BLaER1 (cell line): ENCODE measurements around the gene SDK2.

Experiments
- H3K27ac ChIP-seq: shearing (Covaris generic); formaldehyde crosslinking; 2 replicates; pipeline ENCODE4 v1.8.1; 2022
- H3K27me3 ChIP-seq: shearing (Covaris generic); formaldehyde crosslinking; 2 replicates; pipeline ENCODE4 v1.8.1; 2022
- H3K36me3 ChIP-seq: shearing (Covaris generic); formaldehyde crosslinking; 2 replicates; pipeline ENCODE4 v1.8.1; 2022
- H3K4me1 ChIP-seq: shearing (Covaris generic); formaldehyde crosslinking; 2 replicates; pipeline ENCODE4 v1.8.1; 2022
- H3K4me2 ChIP-seq: shearing (Covaris generic); formaldehyde crosslinking; 2 replicates; pipeline ENCODE4 v1.8.1; 2022
- H3K4me3 ChIP-seq: shearing (Covaris generic); formaldehyde crosslinking; 2 replicates; pipeline ENCODE4 v1.8.1; 2022
- H3K9ac ChIP-seq: shearing (Covaris generic); formaldehyde crosslinking; 2 replicates; pipeline ENCODE4 v1.8.1; 2022
- H3K9me3 ChIP-seq: shearing (Covaris generic); formaldehyde crosslinking; 2 replicates; pipeline ENCODE4 v1.8.1; 2022
- H4K20me1 ChIP-seq: shearing (Covaris generic); formaldehyde crosslinking; 2 replicates; pipeline ENCODE4 v1.8.1; 2022
- Cebpa-rat ChIP-seq: shearing (Covaris generic); IDR thresholded peaks from 2 replicates; pipeline ENCODE4 v1.8.1; 2022

The SDK2 gene

GRCh38 chr17:73490851-73491250 is 153.4 kb downstream of the SDK2 start:
- peaks cover 34% of the 10 kb centered on the region for H3K4me1 ChIP-seq
- no peak overlapping the region for H3K27ac ChIP-seq
- H3K9ac ChIP-seq: no peak overlapping the region
- peaks cover 7% of the 10 kb centered on the region for H3K9me3 ChIP-seq
- no peak overlapping the region for H3K4me3 ChIP-seq
- H3K36me3 ChIP-seq: peaks cover 10% of the 10 kb centered on the region; the same call in 1 of the 2 replicates
- peaks cover 43% of the 10 kb centered on the region; the same call in 1 of the 2 replicates for H4K20me1 ChIP-seq
- H3K4me2 ChIP-seq: no peak overlapping the region
- H3K27me3 ChIP-seq: no peaks in the 10 kb centered on the region
- TF ChIP-seq Cebpa-rat: no peak

DNA sequence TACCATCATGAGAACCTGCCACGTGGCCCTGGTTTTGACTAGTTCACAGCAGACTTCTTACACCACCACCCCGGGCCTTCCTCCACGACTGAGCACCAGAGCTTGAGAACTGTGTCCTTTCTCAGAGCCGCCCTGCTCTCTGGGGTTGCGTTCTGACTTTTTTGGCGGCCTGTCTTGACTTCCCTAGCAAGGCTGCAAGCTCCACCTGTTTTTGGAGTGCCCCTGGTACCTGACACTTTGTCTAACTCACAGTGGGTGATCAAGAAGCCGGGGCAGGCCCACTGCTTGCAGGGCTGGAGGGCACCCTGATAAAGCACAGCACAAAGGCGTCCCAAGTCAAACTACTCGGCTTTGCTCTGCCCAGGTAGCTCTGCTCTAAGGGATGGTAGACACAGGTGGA is 154.3 kb downstream of the SDK2 start:
- H3K9ac ChIP-seq: no peak overlapping the region
- H3K4me2 ChIP-seq: no peak overlapping the region
- peaks cover 18% of the 10 kb centered on the region; the same call in 1 of the 2 replicates for H3K36me3 ChIP-seq
- peaks cover 40% of the 10 kb centered on the region; the same call in 1 of the 2 replicates for H4K20me1 ChIP-seq
- H3K27me3 ChIP-seq: no peaks in the 10 kb centered on the region
- no peak overlapping the region for H3K27ac ChIP-seq
- no peak overlapping the region for H3K4me3 ChIP-seq
- H3K9me3 ChIP-seq: peaks cover 16% of the 10 kb centered on the region
- TF ChIP-seq Cebpa-rat: no peak
- peaks cover 34% of the 10 kb centered on the region for H3K4me1 ChIP-seq

GRCh38 chr17:73489333-73489732 is 154.9 kb downstream of the SDK2 start:
- Histone ChIP-seq H3K4me1 (peaks cover 34% of the 10 kb centered on the region), H3K4me3 (no peak overlapping the region), H3K27ac (no peak overlapping the region), H3K36me3 (peaks cover 20% of the 10 kb centered on the region; the same call in 1 of the 2 replicates), H3K9ac (no peak overlapping the region), H3K27me3 (no peaks in the 10 kb centered on the region), H4K20me1 (peaks cover 33% of the 10 kb centered on the region; the same call in 1 of the 2 replicates), H3K4me2 (peak overlapping the region; percentile 7; the same call in 1 of the 2 replicates), H3K9me3 (peaks cover 22% of the 10 kb centered on the region)
- TF ChIP-seq Cebpa-rat: no peak

- H3K4me1 ChIP-seq: peaks cover 41% of the 10 kb centered on the region
- no peak overlapping the region for H3K4me2 ChIP-seq
- H3K9me3 ChIP-seq: peaks cover 23% of the 10 kb centered on the region
- no peak overlapping the region for H3K9ac ChIP-seq
- peaks cover 3% of the 10 kb centered on the region; the same call in 1 of the 2 replicates for H4K20me1 ChIP-seq
- no peak for TF ChIP-seq Cebpa-rat
- no peaks in the 10 kb centered on the region for H3K27me3 ChIP-seq
- H3K4me3 ChIP-seq: no peak overlapping the region
- H3K27ac ChIP-seq: no peak overlapping the region
- peaks cover 20% of the 10 kb centered on the region; the same call in 1 of the 2 replicates for H3K36me3 ChIP-seq
Measured at GRCh38 chr17:73485130-73485529, 159.1 kb downstream of the SDK2 start.

DNA sequence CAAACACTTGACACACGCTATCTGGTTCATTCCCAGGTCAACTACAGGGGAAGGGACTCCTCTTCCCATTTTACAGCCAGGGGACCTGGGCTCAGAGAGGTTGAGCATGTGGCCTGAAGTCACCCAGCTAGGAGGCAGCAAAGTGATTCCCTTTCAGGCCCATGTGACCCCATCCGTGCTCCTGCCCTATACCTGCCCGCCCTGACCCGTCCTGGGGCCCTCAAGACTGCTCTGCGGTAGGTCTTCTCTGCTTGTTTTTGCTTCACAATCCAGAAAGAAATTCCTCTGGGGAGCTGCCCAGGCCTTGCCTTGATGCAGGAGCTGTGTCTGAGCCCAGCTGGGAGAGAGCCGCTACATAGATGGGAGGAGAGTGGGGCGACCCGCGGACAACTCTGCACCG is 161.4 kb downstream of the SDK2 start:
- H3K27ac ChIP-seq: peak overlapping the region; percentile 15; the same call in 1 of the 2 replicates
- H3K9ac ChIP-seq: no peak overlapping the region
- TF ChIP-seq Cebpa-rat: no peak
- H3K4me1 ChIP-seq: peaks cover 52% of the 10 kb centered on the region
- H3K4me2 ChIP-seq: peak overlapping the region; percentile 71
- peaks cover 23% of the 10 kb centered on the region for H3K9me3 ChIP-seq
- peaks cover 20% of the 10 kb centered on the region; the same call in 1 of the 2 replicates for H3K36me3 ChIP-seq
- H3K4me3 ChIP-seq: no peak overlapping the region
- no peaks in the 10 kb centered on the region for H4K20me1 ChIP-seq
- no peaks in the 10 kb centered on the region for H3K27me3 ChIP-seq

- H3K36me3 ChIP-seq: peaks cover 19% of the 10 kb centered on the region; the same call in 1 of the 2 replicates
- H3K4me2 ChIP-seq: peak overlapping the region; percentile 71
- H3K4me3 ChIP-seq: no peak overlapping the region
- peak overlapping the region; percentile 15; the same call in 1 of the 2 replicates for H3K27ac ChIP-seq
- peaks cover 58% of the 10 kb centered on the region for H3K4me1 ChIP-seq
- no peak overlapping the region for H3K9ac ChIP-seq
- H4K20me1 ChIP-seq: peaks cover 3% of the 10 kb centered on the region; the same call in 1 of the 2 replicates
- H3K9me3 ChIP-seq: peaks cover 23% of the 10 kb centered on the region
- H3K27me3 ChIP-seq: no peaks in the 10 kb centered on the region
- no peak for TF ChIP-seq Cebpa-rat
Measured at GRCh38 chr17:73482251-73482716, 162.0 kb downstream of the SDK2 start.

- H3K4me2 ChIP-seq: peak overlapping the region; percentile 71
- peaks cover 23% of the 10 kb centered on the region for H3K9me3 ChIP-seq
- H3K27me3 ChIP-seq: no peaks in the 10 kb centered on the region
- no peak overlapping the region for H3K9ac ChIP-seq
- peaks cover 64% of the 10 kb centered on the region for H3K4me1 ChIP-seq
- H3K36me3 ChIP-seq: peaks cover 16% of the 10 kb centered on the region; the same call in 1 of the 2 replicates
- H3K27ac ChIP-seq: peak overlapping the region; percentile 61; the same call in 1 of the 2 replicates
- no peak overlapping the region for H3K4me3 ChIP-seq
- TF ChIP-seq Cebpa-rat: no peak
- H4K20me1 ChIP-seq: peaks cover 9% of the 10 kb centered on the region; the same call in 1 of the 2 replicates
Measured at GRCh38 chr17:73481676-73482075, 162.6 kb downstream of the SDK2 start.

GRCh38 chr17:73480740-73481139 is 163.5 kb downstream of the SDK2 start:
- peaks cover 9% of the 10 kb centered on the region; the same call in 1 of the 2 replicates for H4K20me1 ChIP-seq
- H3K4me2 ChIP-seq: peak overlapping the region; percentile 71
- peaks cover 9% of the 10 kb centered on the region; the same call in 1 of the 2 replicates for H3K36me3 ChIP-seq
- peaks cover 15% of the 10 kb centered on the region for H3K9me3 ChIP-seq
- no peak overlapping the region for H3K4me3 ChIP-seq
- H3K27me3 ChIP-seq: no peaks in the 10 kb centered on the region
- peaks cover 66% of the 10 kb centered on the region for H3K4me1 ChIP-seq
- H3K27ac ChIP-seq: peak overlapping the region; percentile 61
- TF ChIP-seq Cebpa-rat: no peak
- peak overlapping the region; percentile 52; the same call in 1 of the 2 replicates for H3K9ac ChIP-seq

- H3K4me2 ChIP-seq: no peak overlapping the region; the same call in 1 of the 2 replicates
- no peak overlapping the region for H3K4me3 ChIP-seq
- H3K9ac ChIP-seq: no peak overlapping the region
- H3K9me3 ChIP-seq: no peaks in the 10 kb centered on the region
- H3K4me1 ChIP-seq: peaks cover 73% of the 10 kb centered on the region
- peaks cover 15% of the 10 kb centered on the region; the same call in 1 of the 2 replicates for H4K20me1 ChIP-seq
- no peaks in the 10 kb centered on the region; the same call in 1 of the 2 replicates for H3K36me3 ChIP-seq
- TF ChIP-seq Cebpa-rat: no peak
- H3K27me3 ChIP-seq: no peaks in the 10 kb centered on the region
- H3K27ac ChIP-seq: no peak overlapping the region
Measured at GRCh38 chr17:73478768-73479424, 165.3 kb downstream of the SDK2 start.

- no peak for TF ChIP-seq Cebpa-rat
- Histone ChIP-seq H3K4me2 (peak overlapping the region; percentile 50; the same call in 1 of the 2 replicates), H3K9me3 (no peaks in the 10 kb centered on the region), H3K27me3 (no peaks in the 10 kb centered on the region), H3K27ac (no peak overlapping the region), H3K36me3 (no peaks in the 10 kb centered on the region; the same call in 1 of the 2 replicates), H3K4me3 (no peak overlapping the region), H3K4me1 (peaks cover 73% of the 10 kb centered on the region), H4K20me1 (peaks cover 17% of the 10 kb centered on the region; the same call in 1 of the 2 replicates), H3K9ac (no peak overlapping the region)
Measured at GRCh38 chr17:73478334-73478733, 165.9 kb downstream of the SDK2 start.
